H1 (cell line): ENCODE results near the gene ZNF135. TPM values are rescaled to one million over a fixed set of nuclear protein-coding genes. Genes with fewer than 3 reads are reported as not detected.

Experiments
- CTCF ChIA-PET: fragments of 300-600 bp; sonication (Branson Sonifier 250); formaldehyde crosslinking; loops from one replicate; lab custom pipeline; 2021; ENCODE audit not compliant: partially characterized antibody; lab: Charles Lee
- POLR2A ChIA-PET: fragments of 300-600 bp; sonication (Branson Sonifier 250); formaldehyde crosslinking; loops from one replicate; lab custom pipeline; 2021; ENCODE audit warnings: inconsistent platforms; ENCODE audit not compliant: partially characterized antibody; lab: Charles Lee
- DNase-seq, 2 experiments: peaks; one replicate each; pipeline versions ENCODE4 v3.0.0 to v3.0.0-alpha.2; 2010 to 2022; ENCODE audit warnings: low spot score in 2 of 2, low read depth in 1 of 2, mixed read lengths in 1 of 2
- FAIRE-seq: peaks from 2 replicates; lab custom pipeline; 2011; peaks lifted over from hg19 to GRCh38; lab: Jason Lieb, UNC
- H2AFZ ChIP-seq: 2 replicates; pipeline ENCODE4 v1.8.1; 2012; ENCODE audit warnings: low read length, inconsistent platforms
- H2AK5ac ChIP-seq: 2 replicates; pipeline ENCODE4 v1.6.1; 2013; ENCODE audit warnings: low read depth, low read length
- H2BK120ac ChIP-seq: replicated peaks from 2 replicates; pipeline ENCODE3; 2013; ENCODE audit warnings: low read depth, low read length, inconsistent platforms
- H2BK12ac ChIP-seq: 2 replicates; pipeline ENCODE4 v1.6.1; 2013; ENCODE audit warnings: low read depth, low read length
- H2BK15ac ChIP-seq: 2 replicates; pipeline ENCODE4 v1.6.1; 2013; ENCODE audit warnings: low read length
- H2BK20ac ChIP-seq: 2 replicates; pipeline ENCODE4 v1.6.1; 2013; ENCODE audit warnings: low read length
- H2BK5ac ChIP-seq: 2 replicates; pipeline ENCODE4 v1.6.1; 2013; ENCODE audit warnings: low read depth, low read length
- H3K14ac ChIP-seq: 2 replicates; pipeline ENCODE4 v1.6.1; 2013; ENCODE audit warnings: inconsistent platforms; ENCODE audit not compliant: insufficient read length
- H3K18ac ChIP-seq: 2 replicates; pipeline ENCODE4 v1.6.1; 2013; ENCODE audit warnings: low read length; ENCODE audit errors: extremely low read depth
- H3K23ac ChIP-seq: 2 replicates; pipeline ENCODE4 v1.6.1; 2013; ENCODE audit warnings: inconsistent platforms; ENCODE audit not compliant: insufficient read length
- H3K23me2 ChIP-seq: 2 replicates; pipeline ENCODE4 v1.6.1; 2013; ENCODE audit warnings: low read depth, low read length
- H3K27ac ChIP-seq: 2 replicates; pipeline ENCODE4 v1.6.1; 2011; ENCODE audit warnings: low read depth, low read length, inconsistent platforms
- H3K27me3 ChIP-seq, 4 experiments: replicated peaks in 1 of 4; 1 replicate in 1 of 4; 2 replicates in 3 of 4; pipeline versions ENCODE4 v1.6.1 to v1.8.1; 2011 to 2013; ENCODE audit warnings: low read length in 3 of 4, mild to moderate bottlenecking in 3 of 4, inconsistent platforms in 2 of 4, mixed read lengths in 2 of 4, moderate library complexity in 1 of 4; ENCODE audit not compliant: control insufficient read depth in 3 of 4, insufficient read depth in 3 of 4; ENCODE audit errors: extremely low read depth in 1 of 4
- H3K36me3 ChIP-seq, 4 experiments: 2 replicates each; pipeline versions ENCODE4 v1.6.1 to v1.8.1; 2011 to 2013; ENCODE audit warnings: mild to moderate bottlenecking in 4 of 4, low read length in 3 of 4, moderate library complexity in 2 of 4, control low read depth in 1 of 4, inconsistent platforms in 1 of 4; ENCODE audit not compliant: insufficient read depth in 4 of 4, control insufficient read depth in 2 of 4
- H3K4ac ChIP-seq: replicated peaks from 2 replicates; pipeline ENCODE3; 2013; ENCODE audit warnings: low read length, low read depth, mixed read lengths, inconsistent platforms; ENCODE audit not compliant: insufficient read length
- H3K4me1 ChIP-seq, 4 experiments: replicated peaks in 1 of 4; 1 replicate in 1 of 4; 2 replicates in 3 of 4; pipeline versions ENCODE4 v1.6.1 to v1.8.1; 2011 to 2013; ENCODE audit warnings: low read length in 3 of 4, inconsistent platforms in 2 of 4, mixed read lengths in 1 of 4; ENCODE audit not compliant: insufficient read depth in 4 of 4, control insufficient read depth in 3 of 4
- H3K4me2 ChIP-seq, 2 experiments: 2 replicates each; pipeline versions ENCODE4 v1.6.1 to v1.8.1; 2011 to 2013; ENCODE audit warnings: low read depth in 2 of 2, low read length in 2 of 2, control low read depth in 1 of 2, inconsistent platforms in 1 of 2, mild to moderate bottlenecking in 1 of 2; ENCODE audit not compliant: insufficient read depth in 1 of 2
- H3K4me3 ChIP-seq, 4 experiments: fragments of 200-600, 300-600 bp in 1 of 4; sonication (generic), shearing (Covaris generic), sonication (Bioruptor Twin) in 1 of 4; 2 replicates each; pipeline versions ENCODE4 v1.5.1 to v1.8.1; 2011 to 2016; ENCODE audit warnings: low read length in 4 of 4, low read depth in 3 of 4, control low read depth in 2 of 4, inconsistent platforms in 2 of 4, mild to moderate bottlenecking in 2 of 4, mixed read lengths in 1 of 4, moderate library complexity in 1 of 4; ENCODE audit not compliant: insufficient read depth in 2 of 4; ENCODE audit errors: extremely low read depth in 1 of 4
- H3K56ac ChIP-seq: replicated peaks from 2 replicates; pipeline ENCODE3; 2013; ENCODE audit warnings: low read depth, mild to moderate bottlenecking, mixed read lengths, low read length, inconsistent platforms; ENCODE audit not compliant: insufficient read length
- H3K79me1 ChIP-seq: 2 replicates; pipeline ENCODE4 v1.6.1; 2013; ENCODE audit warnings: low read depth, low read length, control low read depth
- H3K79me2 ChIP-seq, 2 experiments: 2 replicates each; pipeline versions ENCODE4 v1.6.1 to v1.8.1; 2012 to 2013; ENCODE audit warnings: low read length in 2 of 2, mild to moderate bottlenecking in 2 of 2, inconsistent platforms in 1 of 2; ENCODE audit not compliant: insufficient read depth in 2 of 2, control insufficient read depth in 1 of 2
- H3K9ac ChIP-seq, 4 experiments: replicated peaks in 1 of 4; 1 replicate in 1 of 4; 2 replicates in 3 of 4; pipeline versions ENCODE4 v1.6.1 to v1.8.1; 2011 to 2013; ENCODE audit warnings: low read depth in 3 of 4, low read length in 3 of 4, control low read depth in 2 of 4, mild to moderate bottlenecking in 2 of 4, moderate library complexity in 2 of 4, inconsistent platforms in 1 of 4; ENCODE audit errors: extremely low read depth in 1 of 4
- H3K9me3 ChIP-seq, 2 experiments: 2 replicates each; pipeline versions ENCODE4 v1.6.1 to v1.8.1; 2012 to 2013; ENCODE audit warnings: mild to moderate bottlenecking in 2 of 2, moderate library complexity in 2 of 2, control low read depth in 1 of 2, inconsistent platforms in 1 of 2, low read depth in 1 of 2, low read length in 1 of 2, mixed read lengths in 1 of 2; ENCODE audit not compliant: insufficient read depth in 2 of 2
- H4K20me1 ChIP-seq, 2 experiments: replicated peaks in 1 of 2; 2 replicates each; pipeline versions ENCODE3 to v1.8.1; 2011 to 2013; ENCODE audit warnings: inconsistent platforms in 2 of 2, low read length in 2 of 2, mild to moderate bottlenecking in 1 of 2; ENCODE audit not compliant: insufficient read depth in 2 of 2, control insufficient read depth in 1 of 2
- H4K5ac ChIP-seq: 2 replicates; pipeline ENCODE4 v1.6.1; 2013; ENCODE audit warnings: low read length, low read depth, mixed read lengths, inconsistent platforms; ENCODE audit not compliant: insufficient read length
- H4K8ac ChIP-seq: 2 replicates; pipeline ENCODE4 v1.8.0; 2013; ENCODE audit warnings: mild to moderate bottlenecking, moderate library complexity, low read length, inconsistent platforms; ENCODE audit not compliant: insufficient read depth; ENCODE audit errors: extremely low read depth
- H4K91ac ChIP-seq: replicated peaks from 2 replicates; pipeline ENCODE3; 2013; ENCODE audit warnings: low read length, mixed read lengths, inconsistent platforms; ENCODE audit not compliant: insufficient read length
- KDM1A ChIP-seq: fragments of 200-600, 300-600 bp; sonication (generic); IDR thresholded peaks from 2 replicates; pipeline ENCODE4 v1.7.1; 2016; ENCODE audit warnings: mild to moderate bottlenecking, low read length, borderline replicate concordance
- WGBS, 2 experiments: shearing (Covaris generic) in 1 of 2; methylation state at CpG; one replicate each; pipeline versions ENCODE4 v1.1.6 to v1.1.7; 2013 to 2015; ENCODE audit warnings: low lambda C conversion rate in 2 of 2, mixed read lengths in 2 of 2, inconsistent platforms in 1 of 2, low coverage in 1 of 2, missing lambda C conversion rate in 1 of 2; ENCODE audit not compliant: insufficient replicate concordance in 2 of 2, insufficient coverage in 1 of 2, insufficient read length in 1 of 2; ENCODE audit errors: extremely low coverage in 1 of 2, missing lambda C conversion rate in 1 of 2; 5-methylcytosine and 5-hydroxymethylcytosine counted together
- polyA plus RNA-seq, 7 experiments: library from polyadenylated mRNA; depleted of rRNA in 3 of 7; stranded (reverse) in 5 of 7; unstranded in 2 of 7; fragments of >200 nt in 5 of 7; fragments of 200-250 nt in 2 of 7; gene quantifications; 1 replicate in 5 of 7; 2 replicates in 1 of 7; 4 replicates in 1 of 7; pipeline versions ENCODE4 v1.2.1 to v1.2.3, GENCODE V29; 2011 to 2013; ENCODE audit warnings: missing spikeins in 2 of 7, mixed read lengths in 2 of 7
- total RNA-seq: library from RNA; stranded (reverse); fragmentation: NEBNext Ultra II Directional; extraction: Animal tissue kit (Norgen Biotek cat#: 25700); gene quantifications from 2 replicates; pipeline ENCODE4 v1.2.1, GENCODE V29; 2021
- TF ChIP-seq, protein P1 (sequence below): IDR thresholded peaks from 2 replicates; pipeline ENCODE4 v1.6.1; 2012; ENCODE audit warnings: inconsistent platforms

ZNF135 gene
- total and polyA plus RNA-seq, 2 of the 8 experiments (the other 6 are each of a cell fraction or from before 2014, with no cell fraction given): 5.2 to 7.9 TPM

DNA sequence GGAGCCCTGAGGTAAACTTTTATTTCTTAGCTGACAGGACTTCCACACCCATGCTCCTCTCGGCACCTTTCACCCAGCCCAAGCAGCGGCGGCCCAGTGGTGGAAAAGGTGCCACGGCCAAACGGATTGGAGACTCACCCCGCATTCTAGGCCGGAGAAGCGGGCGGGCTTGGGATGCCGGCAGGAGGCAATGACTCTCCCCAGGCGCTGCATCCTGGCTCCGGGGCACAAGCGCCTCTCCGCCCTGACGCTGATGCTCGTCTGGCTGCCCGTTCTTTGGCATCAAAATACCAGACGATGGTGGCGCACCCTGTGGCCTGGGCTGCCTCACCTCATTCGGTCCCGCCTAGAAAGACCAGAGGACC lies 49.8 kb upstream of the ZNF135 start:
- H4K20me1 ChIP-seq: peaks cover 0 to under 1% of the 10 kb centered on the region in 2 experiments
- H3K27ac ChIP-seq: no peak overlapping the region
- CTCF ChIA-PET: no interaction called here
- FAIRE-seq (no peak), DNase-seq (no peak)
- H3K27me3 ChIP-seq: no peaks in the 10 kb centered on the region; a peak in 1 of 7 replicates
- peak overlapping the region in 1 of 2 experiments; percentile 31; a peak in 2 of 4 replicates for H3K4me2 ChIP-seq
- no peak overlapping the region for H4K5ac ChIP-seq
- no peak overlapping the region for H2BK120ac ChIP-seq
- no peak overlapping the region for H2BK5ac ChIP-seq
- POLR2A ChIA-PET: interaction anchor here (1.0 to 1.5 kb wide), 3 partner anchors 10 to 89 kb away, joined by 3 to 4 read pairs (median 3); partner anchors contain the start of gene ZSCAN18
- H3K9ac ChIP-seq: no peak overlapping the region
- H3K79me1 ChIP-seq: no peaks in the 10 kb centered on the region
- no peak overlapping the region for H2AFZ ChIP-seq
- no peak overlapping the region for H3K23ac ChIP-seq
- H4K91ac ChIP-seq: no peak overlapping the region
- H3K4me3 ChIP-seq: peak overlapping the region in 1 of 4 experiments; percentile 12; a peak in 1 of 8 replicates
- peaks cover 0 to 3% (median 0%) of the 10 kb centered on the region in 4 experiments; a peak in 1 of 7 replicates for H3K4me1 ChIP-seq
- peaks cover 12 to 47% (median 21%) of the 10 kb centered on the region in 4 experiments for H3K36me3 ChIP-seq
- H3K9me3 ChIP-seq: peaks cover 37 to 53% of the 10 kb centered on the region in 2 experiments
- no peaks in the 10 kb centered on the region; the same call in 1 of the 2 replicates for H3K23me2 ChIP-seq
- H3K4ac ChIP-seq: no peak overlapping the region
- WGBS, 2 experiments: 92% methylated on average over 21 of the region's 21 CpGs; no CpG with 5 or more reads in 1 of the 2 experiments
- no peak overlapping the region for H3K56ac ChIP-seq
- TF ChIP-seq, protein P1, sequence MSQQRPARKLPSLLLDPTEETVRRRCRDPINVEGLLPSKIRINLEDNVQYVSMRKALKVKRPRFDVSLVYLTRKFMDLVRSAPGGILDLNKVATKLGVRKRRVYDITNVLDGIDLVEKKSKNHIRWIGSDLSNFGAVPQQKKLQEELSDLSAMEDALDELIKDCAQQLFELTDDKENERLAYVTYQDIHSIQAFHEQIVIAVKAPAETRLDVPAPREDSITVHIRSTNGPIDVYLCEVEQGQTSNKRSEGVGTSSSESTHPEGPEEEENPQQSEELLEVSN: peak; percentile 14; the same call in 1 of the 2 replicates
- TF ChIP-seq KDM1A: no peak
- no peak overlapping the region for H4K8ac ChIP-seq
- H3K79me2 ChIP-seq: peaks cover 0 to 4% of the 10 kb centered on the region in 2 experiments; a peak in 1 of 4 replicates
- H2BK20ac ChIP-seq: no peak overlapping the region
- H3K18ac ChIP-seq: no peak overlapping the region
- H2AK5ac ChIP-seq: no peak overlapping the region
- H2BK12ac ChIP-seq: no peak overlapping the region
- H2BK15ac ChIP-seq: no peak overlapping the region
- H3K14ac ChIP-seq: no peak overlapping the region
